Astrocyte (in vitro differentiated cells and primary cell): Measurements from ENCODE around the gene ST3GAL4. TPM values are rescaled to one million over a fixed set of nuclear protein-coding genes. Genes with fewer than 3 reads are reported as not detected.

ENCODE experiments used
- DNase-seq: peaks from one replicate; pipeline ENCODE4 v3.0.0-alpha.2; 2010; ENCODE audit warnings: low read depth
- FAIRE-seq: peaks from 2 replicates; lab custom pipeline; 2011; peaks lifted over from hg19 to GRCh38; lab: Jason Lieb, UNC
- H2AFZ ChIP-seq: 2 replicates; pipeline ENCODE4 v1.6.0; 2012; ENCODE audit warnings: low read depth, low read length, inconsistent platforms
- H3K27ac ChIP-seq: 2 replicates; pipeline ENCODE4 v1.5.1; 2011; ENCODE audit warnings: low read depth, low read length, inconsistent platforms
- H3K27me3 ChIP-seq: 2 replicates; pipeline ENCODE4 v1.6.0; 2011; ENCODE audit warnings: low read length, inconsistent platforms; ENCODE audit not compliant: insufficient read depth
- H3K36me3 ChIP-seq: 2 replicates; pipeline ENCODE4 v1.5.1; 2011; ENCODE audit warnings: low read length, inconsistent platforms; ENCODE audit not compliant: insufficient read depth
- H3K4me1 ChIP-seq: 2 replicates; pipeline ENCODE4 v1.5.1; 2011; ENCODE audit warnings: low read length, inconsistent platforms; ENCODE audit not compliant: insufficient read depth
- H3K4me2 ChIP-seq: 2 replicates; pipeline ENCODE4 v1.6.0; 2012; ENCODE audit warnings: low read length, inconsistent platforms
- H3K4me3 ChIP-seq: 2 replicates; pipeline ENCODE4 v1.5.1; 2011; ENCODE audit warnings: low read depth, mild to moderate bottlenecking, low read length, inconsistent platforms; ENCODE audit not compliant: insufficient read depth
- H3K79me2 ChIP-seq: 2 replicates; pipeline ENCODE4 v1.6.0; 2012; ENCODE audit warnings: mild to moderate bottlenecking, low read length, inconsistent platforms; ENCODE audit not compliant: insufficient read depth
- H3K9ac ChIP-seq: 2 replicates; pipeline ENCODE4 v1.6.0; 2012; ENCODE audit warnings: mild to moderate bottlenecking, low read length, inconsistent platforms
- H3K9me3 ChIP-seq: 2 replicates; pipeline ENCODE4 v1.5.1; 2012; ENCODE audit warnings: low read depth, mild to moderate bottlenecking, low read length, inconsistent platforms; ENCODE audit not compliant: insufficient read depth
- H4K20me1 ChIP-seq: 2 replicates; pipeline ENCODE4 v1.6.0; 2012; ENCODE audit warnings: low read length, inconsistent platforms; ENCODE audit not compliant: insufficient read depth
- H3K27ac Mint-ChIP-seq: one replicate; pipeline ENCODE4 v1.8.0; 2021; ENCODE audit warnings: mild to moderate bottlenecking, mixed read lengths; ENCODE audit not compliant: unreplicated experiment
- H3K27me3 Mint-ChIP-seq: one replicate; pipeline ENCODE4 v1.8.0; 2021; ENCODE audit warnings: low read depth, mixed read lengths; ENCODE audit not compliant: unreplicated experiment
- H3K36me3 Mint-ChIP-seq: one replicate; pipeline ENCODE4 v1.8.0; 2021; ENCODE audit warnings: low read depth, mixed read lengths; ENCODE audit not compliant: unreplicated experiment
- H3K4me1 Mint-ChIP-seq: one replicate; pipeline ENCODE4 v1.8.0; 2021; ENCODE audit warnings: low read depth, mixed read lengths; ENCODE audit not compliant: unreplicated experiment
- H3K4me3 Mint-ChIP-seq: one replicate; pipeline ENCODE4 v1.8.0; 2021; ENCODE audit warnings: mild to moderate bottlenecking, moderate library complexity, mixed read lengths; ENCODE audit not compliant: unreplicated experiment
- H3K9me3 Mint-ChIP-seq: one replicate; pipeline ENCODE4 v1.8.0; 2021; ENCODE audit warnings: mild to moderate bottlenecking, mixed read lengths; ENCODE audit not compliant: unreplicated experiment
- CTCF ChIP-seq: IDR thresholded peaks from 2 replicates; pipeline ENCODE4 v1.5.1; 2011; ENCODE audit warnings: low read depth, mild to moderate bottlenecking, inconsistent platforms, low read length, moderate library complexity; ENCODE audit not compliant: insufficient read depth
- EZH2 ChIP-seq: IDR thresholded peaks from 2 replicates; pipeline ENCODE4 v1.6.1; 2012; ENCODE audit warnings: mild to moderate bottlenecking, low read length, inconsistent platforms; ENCODE audit not compliant: insufficient read depth
- total RNA-seq: library from RNA; stranded (reverse); gene quantifications from 2 replicates; pipeline ENCODE4 v1.2.1, GENCODE V29; 2021

ST3GAL4 gene
- total RNA-seq, 1 donor from 2014 or later: 12.2 TPM

DNA sequence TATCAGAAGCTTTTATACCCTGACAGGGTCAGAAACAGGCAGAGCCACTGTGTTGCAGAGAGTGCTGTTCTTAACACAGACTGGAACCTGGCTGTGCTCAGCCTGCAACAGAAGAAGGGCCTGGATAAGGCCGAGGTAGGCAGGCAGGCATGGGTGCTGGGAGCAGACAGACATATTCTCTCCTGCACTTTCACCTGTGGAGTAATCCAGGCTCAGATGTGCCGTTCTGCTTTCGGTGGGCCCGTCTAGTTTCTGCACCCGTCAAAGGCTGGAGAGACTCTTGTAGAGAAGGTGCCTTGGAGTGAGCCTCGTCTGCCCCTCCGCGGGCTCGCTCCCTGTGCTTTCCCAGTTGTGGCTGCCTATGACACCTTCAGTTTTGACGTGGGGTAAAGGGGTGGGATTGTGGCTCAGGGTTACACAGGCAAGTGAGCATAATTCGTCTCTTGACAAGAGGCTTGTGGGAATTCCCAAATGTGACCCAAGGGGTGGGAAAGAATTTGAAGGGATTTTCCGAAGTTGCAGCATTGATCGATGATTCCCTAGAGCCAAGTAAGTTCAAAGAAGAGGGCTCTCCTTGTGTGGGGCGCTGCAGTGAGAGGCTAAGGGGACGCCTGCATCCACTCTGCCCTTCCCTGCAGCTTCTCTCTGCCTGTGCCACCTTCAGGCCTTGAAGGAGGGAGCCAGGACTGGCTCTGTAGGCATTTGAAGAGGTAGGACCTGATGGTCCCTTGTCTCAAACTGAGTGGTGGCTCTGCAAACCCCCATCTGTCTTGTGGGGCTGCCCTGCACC, 16.2 kb upstream of the ST3GAL4 start:
- Mint-ChIP-seq H3K9me3 (peaks cover 3% of the 10 kb centered on the region), H3K4me3 (no peak overlapping the region), H3K27ac (peak overlapping the region; percentile 12), H3K36me3 (peaks cover 6% of the 10 kb centered on the region), H3K27me3 (no peaks in the 10 kb centered on the region), H3K4me1 (peaks cover 43% of the 10 kb centered on the region)
- TF ChIP-seq CTCF (no peak), EZH2 (no peak)
- no peaks in the 10 kb centered on the region for H3K36me3 ChIP-seq
- no peak overlapping the region for H3K27ac ChIP-seq
- no peak overlapping the region for H3K9ac ChIP-seq
- H3K4me2 ChIP-seq: no peak overlapping the region
- FAIRE-seq (no peak), DNase-seq (no peak)
- H2AFZ ChIP-seq: no peak overlapping the region
- no peaks in the 10 kb centered on the region for H4K20me1 ChIP-seq
- H3K4me3 ChIP-seq: no peak overlapping the region
- no peaks in the 10 kb centered on the region for H3K27me3 ChIP-seq
- no peaks in the 10 kb centered on the region for H3K9me3 ChIP-seq
- H3K79me2 ChIP-seq: no peaks in the 10 kb centered on the region
- peaks cover 28% of the 10 kb centered on the region for H3K4me1 ChIP-seq

DNA sequence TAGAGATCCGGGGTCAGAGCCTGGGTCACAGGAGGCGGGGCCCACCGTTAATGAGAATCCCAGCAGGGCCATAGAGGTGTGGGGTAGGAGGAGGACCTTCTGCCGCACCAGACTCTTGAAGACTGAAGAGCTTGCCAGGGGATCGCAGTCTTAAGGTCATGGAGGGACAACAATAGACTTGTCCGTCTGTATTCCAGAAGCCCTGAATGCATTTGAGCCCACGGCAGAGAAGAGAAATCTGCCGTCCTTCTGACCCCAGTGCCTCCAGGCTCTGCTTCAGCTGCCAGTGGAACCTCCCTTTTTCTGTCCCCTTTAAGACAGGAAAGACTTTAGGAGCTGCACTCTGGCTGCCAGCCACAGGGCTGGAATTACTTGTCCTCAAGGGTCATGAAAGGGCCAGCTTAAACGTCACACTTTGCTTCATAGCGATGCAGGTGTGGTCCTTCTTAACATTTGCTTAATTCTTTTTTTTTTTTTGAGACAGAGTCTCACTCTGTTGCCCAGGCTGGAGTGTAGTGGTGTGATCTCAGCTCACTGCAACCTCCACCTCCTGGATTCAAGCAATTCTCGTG, 15.5 kb upstream of the ST3GAL4 start:
- peaks cover 9% of the 10 kb centered on the region for H3K36me3 Mint-ChIP-seq
- H3K4me3 Mint-ChIP-seq: no peak overlapping the region
- Histone ChIP-seq H3K4me2 (no peak overlapping the region), H3K79me2 (no peaks in the 10 kb centered on the region), H2AFZ (no peak overlapping the region), H3K4me3 (no peak overlapping the region), H3K36me3 (no peaks in the 10 kb centered on the region), H3K9ac (no peak overlapping the region), H3K9me3 (no peaks in the 10 kb centered on the region), H3K4me1 (peaks cover 21% of the 10 kb centered on the region), H3K27ac (no peak overlapping the region), H3K27me3 (no peaks in the 10 kb centered on the region), H4K20me1 (no peaks in the 10 kb centered on the region)
- H3K9me3 Mint-ChIP-seq: peaks cover 3% of the 10 kb centered on the region
- H3K4me1 Mint-ChIP-seq: peaks cover 36% of the 10 kb centered on the region
- peak; percentile 68 for DNase-seq
- no peak for TF ChIP-seq CTCF
- TF ChIP-seq EZH2: no peak
- H3K27me3 Mint-ChIP-seq: no peaks in the 10 kb centered on the region
- peak overlapping the region; percentile 12 for H3K27ac Mint-ChIP-seq
- FAIRE-seq: no peak
